ENCODE results near the gene HECW1. TPM values are rescaled to one million over a fixed set of nuclear protein-coding genes. Genes with fewer than 3 reads are reported as not detected.

The HECW1 gene
- total RNA-seq, 1 experiment from 2014 or later = 19.1 TPM

DNA sequence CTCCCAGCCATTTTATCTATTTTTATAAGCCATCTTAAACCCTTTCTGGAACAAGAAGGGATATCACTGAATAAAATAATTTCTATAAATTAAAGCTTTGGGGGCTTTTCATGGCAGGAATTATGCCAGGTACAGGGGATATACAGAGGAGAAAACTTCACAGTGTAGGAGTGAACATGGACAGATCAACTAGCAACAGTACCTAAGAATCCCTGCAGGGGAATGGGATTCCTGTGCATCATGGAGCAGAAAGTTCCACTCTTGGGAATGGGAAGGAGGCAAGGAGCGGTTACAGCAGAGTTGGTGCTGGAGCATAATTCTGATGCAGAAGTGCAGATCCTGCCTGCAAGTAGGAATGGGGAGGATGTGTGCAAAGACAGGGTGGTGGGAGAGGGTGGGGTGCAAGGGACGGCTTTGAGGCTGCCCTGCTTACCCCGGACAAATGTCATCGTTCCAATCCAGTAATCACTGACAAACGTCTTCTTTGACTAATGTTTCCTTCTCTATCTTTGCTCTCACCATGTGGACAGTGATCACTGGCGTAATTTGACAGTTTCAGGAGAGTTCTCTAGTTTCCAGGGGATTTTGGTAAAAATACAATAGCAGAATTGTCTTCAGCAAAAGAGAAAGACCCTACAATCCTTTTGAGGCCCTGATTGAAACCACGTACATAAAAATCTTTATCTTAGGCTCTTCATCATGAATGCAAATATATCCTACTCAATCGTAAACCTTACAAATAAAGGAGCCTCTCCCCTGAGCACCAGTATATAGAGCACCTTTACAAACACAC is 196.7 kb downstream of the HECW1 start:
- Histone ChIP-seq H3K36me3 (peaks cover 9% of the 10 kb centered on the region), H3K27me3 (replicated peaks) (no peaks in the 10 kb centered on the region), H3K27ac (no peak overlapping the region), H3K4me1 (replicated peaks) (no peaks in the 10 kb centered on the region), H3K4me3 (no peak overlapping the region), H3K9me3 (replicated peaks) (no peaks in the 10 kb centered on the region)
- no peak for DNase-seq (ENCODE audit: low read depth in 1 of 2, low spot score in 2 of 2)

DNA sequence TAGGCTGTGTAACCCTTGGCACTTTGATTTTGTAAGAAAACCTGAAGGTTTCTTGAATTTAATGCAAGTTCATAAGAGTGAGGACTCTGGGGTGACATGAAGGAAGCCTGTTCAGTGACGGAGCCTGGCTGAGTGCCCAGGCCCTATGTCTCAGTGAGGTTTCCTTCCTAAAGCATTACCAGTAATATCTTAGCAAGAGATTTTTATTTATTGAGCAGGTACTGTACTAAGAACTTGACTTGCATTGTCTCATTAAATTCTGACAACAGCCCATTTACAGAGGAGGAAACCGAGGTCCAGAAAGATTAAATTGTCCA is 197.2 kb downstream of the HECW1 start:
- Histone ChIP-seq H3K36me3 (peaks cover 9% of the 10 kb centered on the region), H3K27me3 (replicated peaks) (no peaks in the 10 kb centered on the region), H3K9me3 (replicated peaks) (no peaks in the 10 kb centered on the region), H3K27ac (no peak overlapping the region), H3K4me1 (replicated peaks) (no peaks in the 10 kb centered on the region), H3K4me3 (no peak overlapping the region)
- no peak for DNase-seq (ENCODE audit: low read depth in 1 of 2, low spot score in 2 of 2)

DNA sequence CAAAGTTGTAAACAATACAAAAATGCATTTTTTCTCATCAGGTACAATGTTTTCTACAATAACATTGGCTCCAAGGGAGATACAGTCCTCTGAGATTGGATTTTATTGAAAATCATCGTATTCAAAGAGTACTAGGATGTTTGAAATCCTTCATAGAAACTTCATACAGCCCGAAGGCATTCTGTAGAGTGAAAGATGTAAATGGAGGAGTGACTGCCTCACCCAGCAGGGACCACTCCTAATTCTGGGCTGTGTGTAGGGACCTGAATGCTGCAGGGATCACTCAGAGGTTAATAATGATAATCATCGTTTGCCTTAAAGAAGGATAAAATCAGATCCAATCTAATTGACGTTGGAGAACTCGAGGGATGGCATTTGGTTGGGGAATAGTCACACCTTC is 198.6 kb downstream of the HECW1 start:
- H3K36me3 ChIP-seq = peaks cover 9% of the 10 kb centered on the region
- H3K27me3 ChIP-seq (replicated peaks) = no peaks in the 10 kb centered on the region
- no peak overlapping the region for H3K4me3 ChIP-seq
- no peak for DNase-seq (ENCODE audit: low read depth in 1 of 2, low spot score in 2 of 2)
- H3K9me3 ChIP-seq (replicated peaks) = no peaks in the 10 kb centered on the region
- H3K4me1 ChIP-seq (replicated peaks) = no peaks in the 10 kb centered on the region
- H3K27ac ChIP-seq = no peak overlapping the region

DNA sequence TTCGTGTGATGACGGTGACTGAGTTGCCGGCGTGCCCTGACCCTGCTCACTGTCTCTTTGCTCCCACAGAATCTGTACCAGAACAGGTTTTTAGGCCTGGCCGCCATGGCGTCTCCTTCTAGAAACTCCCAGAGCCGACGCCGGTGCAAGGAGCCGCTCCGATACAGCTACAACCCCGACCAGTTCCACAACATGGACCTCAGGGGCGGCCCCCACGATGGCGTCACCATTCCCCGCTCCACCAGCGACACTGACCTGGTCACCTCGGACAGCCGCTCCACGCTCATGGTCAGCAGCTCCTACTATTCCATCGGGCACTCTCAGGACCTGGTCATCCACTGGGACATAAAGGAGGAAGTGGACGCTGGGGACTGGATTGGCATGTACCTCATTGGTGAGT is 199.2 kb downstream of the HECW1 start:
- H3K4me3 ChIP-seq = no peak overlapping the region
- H3K27me3 ChIP-seq (replicated peaks) = no peaks in the 10 kb centered on the region
- H3K9me3 ChIP-seq (replicated peaks) = no peaks in the 10 kb centered on the region
- no peak for DNase-seq (ENCODE audit: low read depth in 1 of 2, low spot score in 2 of 2)
- no peak overlapping the region for H3K27ac ChIP-seq
- no peaks in the 10 kb centered on the region for H3K4me1 ChIP-seq (replicated peaks)
- H3K36me3 ChIP-seq = peaks cover 9% of the 10 kb centered on the region

DNA sequence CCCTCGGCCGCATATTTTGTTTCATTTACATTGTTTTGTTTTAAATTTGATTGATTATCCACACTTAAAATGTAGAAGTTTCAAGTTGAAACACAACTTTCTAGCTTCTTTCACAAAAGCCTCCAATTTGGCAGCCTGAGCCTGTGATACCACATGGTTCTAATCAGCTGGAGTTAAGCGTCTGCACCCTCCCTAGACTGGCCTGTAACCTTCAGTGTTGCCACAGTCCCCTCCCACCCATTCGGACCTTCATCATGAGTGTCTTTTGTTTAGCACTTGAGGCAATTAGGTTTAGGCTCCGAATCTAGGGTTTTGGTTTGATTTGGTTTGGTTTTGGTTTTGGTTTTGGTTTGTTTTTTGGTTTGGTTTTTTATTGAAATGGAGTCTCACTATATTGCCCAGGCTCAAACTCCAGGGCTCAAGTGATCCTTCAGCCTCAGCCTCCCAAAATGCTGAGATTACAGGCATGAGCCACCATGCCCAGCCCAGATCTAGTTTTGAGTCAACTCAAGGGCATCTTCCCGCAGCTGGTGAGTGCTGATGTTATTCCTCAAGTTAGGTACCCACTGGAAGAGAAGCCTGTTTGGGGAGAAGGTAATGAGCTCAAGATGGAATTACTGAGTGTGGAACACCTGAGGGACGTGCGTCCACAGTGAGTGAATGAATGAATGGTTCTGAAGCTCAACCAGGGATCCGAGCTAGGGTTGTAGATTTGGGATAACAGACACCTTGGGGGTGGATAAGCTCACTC is 201.4 kb downstream of the HECW1 start:
- peaks cover 9% of the 10 kb centered on the region for H3K36me3 ChIP-seq
- no peak for DNase-seq (ENCODE audit: low read depth in 1 of 2, low spot score in 2 of 2)

DNA sequence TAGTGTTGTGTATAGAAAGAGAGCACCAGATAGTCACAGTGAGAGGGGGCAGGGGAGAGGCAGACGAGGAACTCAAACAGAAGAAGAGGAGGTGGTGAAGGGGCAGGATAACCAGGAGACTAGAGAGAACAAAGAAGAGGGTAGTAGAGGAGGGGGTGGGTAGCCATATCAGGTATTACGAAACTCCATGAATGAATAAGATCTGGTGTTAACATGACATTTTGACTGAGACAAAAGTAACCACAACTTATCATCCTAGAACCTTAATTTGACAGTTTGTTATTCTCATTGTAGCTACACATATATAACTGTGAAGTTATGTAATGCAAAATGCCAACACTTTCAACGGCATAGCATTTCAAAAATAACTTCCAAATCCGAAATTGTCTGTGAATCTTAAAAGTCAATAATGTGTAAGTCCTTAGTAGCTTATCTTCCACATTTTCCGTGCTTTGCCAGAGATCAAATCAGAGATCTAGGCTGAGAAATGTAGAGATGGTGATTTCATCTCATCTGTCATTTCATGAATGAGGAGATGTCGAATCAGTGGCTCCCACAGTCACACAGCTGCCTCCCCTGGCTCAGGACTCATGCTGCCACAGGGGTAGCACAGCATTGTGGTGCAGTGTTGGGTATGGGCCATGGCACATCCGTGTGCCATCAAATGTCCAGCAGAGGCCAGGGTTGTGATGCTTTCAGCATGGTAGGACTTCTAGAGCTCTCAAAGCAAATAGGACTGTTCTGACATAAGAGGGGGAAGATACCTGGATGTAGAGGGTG is 202.1 kb downstream of the HECW1 start:
- H3K4me1 ChIP-seq (replicated peaks) = no peaks in the 10 kb centered on the region
- H3K4me3 ChIP-seq = no peak overlapping the region
- no peak overlapping the region for H3K27ac ChIP-seq
- DNase-seq (ENCODE audit: low read depth in 1 of 2, low spot score in 2 of 2) = no peak
- no peaks in the 10 kb centered on the region for H3K9me3 ChIP-seq (replicated peaks)
- H3K36me3 ChIP-seq = peaks cover 9% of the 10 kb centered on the region
- H3K27me3 ChIP-seq (replicated peaks) = no peaks in the 10 kb centered on the region

More for the DNA sequence above, 201.4 kb downstream of the HECW1 start:
- Histone ChIP-seq H3K4me3 (no peak overlapping the region), H3K27me3 (replicated peaks) (no peaks in the 10 kb centered on the region), H3K4me1 (replicated peaks) (no peaks in the 10 kb centered on the region), H3K9me3 (replicated peaks) (no peaks in the 10 kb centered on the region), H3K27ac (no peak overlapping the region)

DNA sequence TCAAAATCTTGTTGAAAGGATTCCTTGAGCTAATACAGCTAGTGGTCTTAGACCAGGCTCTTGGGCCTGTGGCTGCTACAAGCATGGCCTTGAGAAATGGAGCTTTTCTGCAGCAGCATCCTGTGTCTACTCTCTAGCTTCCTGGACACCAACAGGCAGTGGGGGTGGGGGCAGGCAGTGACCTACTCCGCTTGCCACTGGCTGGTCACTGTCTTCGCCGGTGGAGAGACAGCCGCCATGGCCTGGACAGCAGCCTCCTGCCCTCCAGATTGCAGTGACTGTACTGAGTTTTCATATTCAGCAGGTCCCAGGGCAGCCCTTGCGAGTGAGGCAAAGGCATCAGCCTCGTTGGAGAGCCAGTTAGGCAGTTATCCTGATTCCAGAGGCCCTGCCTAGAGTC is 204.6 kb downstream of the HECW1 start:
- no peaks in the 10 kb centered on the region for H3K27me3 ChIP-seq (replicated peaks)
- H3K4me3 ChIP-seq = no peak overlapping the region
- no peak for DNase-seq (ENCODE audit: low read depth in 1 of 2, low spot score in 2 of 2)
- H3K4me1 ChIP-seq (replicated peaks) = no peaks in the 10 kb centered on the region
- peaks cover 14% of the 10 kb centered on the region for H3K36me3 ChIP-seq
- no peak overlapping the region for H3K27ac ChIP-seq
- no peaks in the 10 kb centered on the region for H3K9me3 ChIP-seq (replicated peaks)

DNA sequence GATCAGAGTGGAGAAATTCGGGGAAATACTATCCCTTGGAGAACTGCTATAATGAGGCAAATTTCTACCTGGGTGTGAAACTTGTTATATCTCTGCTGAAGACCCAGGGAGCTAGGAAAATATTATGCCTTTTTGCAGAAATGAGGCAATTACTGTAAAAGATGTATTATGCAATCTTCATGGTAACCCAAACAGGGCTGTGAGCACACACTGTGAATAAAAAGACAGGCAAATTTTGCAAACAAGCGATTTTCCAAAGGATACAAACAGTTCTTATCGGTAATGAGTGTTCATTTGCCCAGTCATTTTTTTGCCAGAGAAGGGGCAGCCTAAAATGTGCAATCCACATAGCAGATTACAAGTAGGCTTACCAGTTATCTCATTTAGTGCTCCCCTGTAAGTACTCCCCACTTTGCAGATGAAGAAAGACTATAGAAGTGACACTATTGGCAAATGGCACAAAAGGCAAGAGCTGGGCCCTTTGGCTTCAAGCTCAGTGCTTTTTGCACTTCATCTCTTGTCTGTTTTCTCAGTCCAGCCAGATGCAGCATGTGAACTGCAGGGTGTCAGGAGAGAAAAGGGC is 205.8 kb downstream of the HECW1 start:
- no peak for DNase-seq (ENCODE audit: low read depth in 1 of 2, low spot score in 2 of 2)
- H3K27me3 ChIP-seq (replicated peaks) = no peaks in the 10 kb centered on the region
- no peaks in the 10 kb centered on the region for H3K4me1 ChIP-seq (replicated peaks)
- peaks cover 5% of the 10 kb centered on the region; the same call in 1 of the 2 replicates for H3K36me3 ChIP-seq
- H3K27ac ChIP-seq = no peak overlapping the region
- H3K9me3 ChIP-seq (replicated peaks) = no peaks in the 10 kb centered on the region
- H3K4me3 ChIP-seq = no peak overlapping the region

DNA sequence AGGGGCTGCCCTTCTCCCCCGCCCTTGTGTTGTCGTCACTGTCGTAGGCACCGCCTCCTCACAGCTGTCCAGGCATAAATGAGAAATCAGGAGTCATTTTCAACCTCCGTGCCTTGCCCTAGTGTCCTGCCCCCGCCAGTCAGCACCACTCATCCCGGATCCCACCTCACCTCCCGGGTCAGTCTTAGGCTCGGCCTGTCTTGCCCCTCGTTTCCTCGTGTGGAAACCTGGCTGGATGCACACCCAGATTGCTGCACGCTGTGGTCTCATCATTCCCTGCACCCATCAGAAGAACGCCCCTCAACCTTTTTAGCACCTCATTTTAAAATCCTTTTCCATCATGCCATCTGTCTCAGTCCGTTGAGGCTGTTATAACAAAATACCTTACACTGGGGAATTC is 213.1 kb downstream of the HECW1 start:
- Histone ChIP-seq H3K9me3 (replicated peaks) (no peaks in the 10 kb centered on the region), H3K4me1 (replicated peaks) (no peaks in the 10 kb centered on the region), H3K4me3 (no peak overlapping the region), H3K27ac (no peak overlapping the region), H3K27me3 (replicated peaks) (no peaks in the 10 kb centered on the region), H3K36me3 (peaks cover 8% of the 10 kb centered on the region; the same call in 1 of the 2 replicates)
- no peak for DNase-seq (ENCODE audit: low read depth in 1 of 2, low spot score in 2 of 2)

DNA sequence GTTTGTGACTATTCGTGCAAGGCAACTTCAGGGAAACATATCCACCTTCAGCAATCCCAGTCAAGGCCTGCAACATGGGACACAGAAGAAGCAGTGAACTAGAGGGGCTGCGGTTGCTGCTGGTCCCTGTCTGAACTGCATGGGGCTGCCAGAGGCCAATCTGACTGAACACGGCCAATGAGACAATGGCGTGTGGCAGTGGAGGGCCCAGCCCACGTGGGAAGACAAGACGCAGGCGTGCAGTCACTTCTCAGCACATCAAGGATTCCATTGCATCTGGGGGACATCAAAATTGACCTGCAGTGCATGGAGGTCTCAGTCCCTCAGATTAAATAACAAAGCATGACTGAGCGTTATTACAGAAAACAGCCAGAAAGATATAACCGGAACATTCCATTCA is 215.9 kb downstream of the HECW1 start:
- H3K4me3 ChIP-seq = no peak overlapping the region
- no peak for DNase-seq (ENCODE audit: low read depth in 1 of 2, low spot score in 2 of 2)
- no peaks in the 10 kb centered on the region for H3K9me3 ChIP-seq (replicated peaks)
- H3K36me3 ChIP-seq = peaks cover 3% of the 10 kb centered on the region; the same call in 1 of the 2 replicates
- no peak overlapping the region for H3K27ac ChIP-seq
- no peaks in the 10 kb centered on the region for H3K4me1 ChIP-seq (replicated peaks)
- H3K27me3 ChIP-seq (replicated peaks) = no peaks in the 10 kb centered on the region

DNA sequence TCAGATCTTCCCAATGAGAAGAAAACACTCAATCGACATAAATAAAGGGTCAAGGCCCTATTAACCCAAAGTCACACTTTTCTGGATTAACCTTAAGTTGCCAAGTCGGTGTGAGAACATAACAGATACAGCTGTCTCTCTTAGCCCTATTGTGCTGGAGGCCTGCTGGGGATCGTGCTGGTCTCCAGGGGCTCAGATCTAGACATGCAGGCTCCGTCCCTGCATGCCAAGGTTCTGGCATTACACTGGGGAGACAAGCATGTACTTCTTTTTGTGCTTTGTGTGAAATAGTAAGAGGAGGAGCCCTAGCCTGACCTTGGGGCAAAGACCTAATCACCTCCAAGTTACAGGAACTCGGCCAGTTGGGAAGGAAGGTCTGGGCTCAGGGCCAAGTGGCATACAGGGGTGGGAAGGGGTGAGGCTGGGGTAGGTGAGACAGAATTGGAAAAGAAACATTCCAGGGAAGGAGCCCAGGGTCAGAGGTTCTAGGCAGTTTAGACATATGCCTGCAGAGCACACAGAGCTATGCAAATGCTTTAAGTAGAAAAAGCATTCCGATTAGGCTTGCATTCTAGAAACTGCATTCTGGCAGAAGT is 216.4 kb downstream of the HECW1 start:
- DNase-seq (ENCODE audit: low read depth in 1 of 2, low spot score in 2 of 2) = no peak
- H3K9me3 ChIP-seq (replicated peaks) = no peaks in the 10 kb centered on the region
- H3K4me3 ChIP-seq = no peak overlapping the region
- H3K27ac ChIP-seq = no peak overlapping the region
- H3K36me3 ChIP-seq = peaks cover 3% of the 10 kb centered on the region; the same call in 1 of the 2 replicates
- no peaks in the 10 kb centered on the region for H3K4me1 ChIP-seq (replicated peaks)
- H3K27me3 ChIP-seq (replicated peaks) = no peaks in the 10 kb centered on the region

DNA sequence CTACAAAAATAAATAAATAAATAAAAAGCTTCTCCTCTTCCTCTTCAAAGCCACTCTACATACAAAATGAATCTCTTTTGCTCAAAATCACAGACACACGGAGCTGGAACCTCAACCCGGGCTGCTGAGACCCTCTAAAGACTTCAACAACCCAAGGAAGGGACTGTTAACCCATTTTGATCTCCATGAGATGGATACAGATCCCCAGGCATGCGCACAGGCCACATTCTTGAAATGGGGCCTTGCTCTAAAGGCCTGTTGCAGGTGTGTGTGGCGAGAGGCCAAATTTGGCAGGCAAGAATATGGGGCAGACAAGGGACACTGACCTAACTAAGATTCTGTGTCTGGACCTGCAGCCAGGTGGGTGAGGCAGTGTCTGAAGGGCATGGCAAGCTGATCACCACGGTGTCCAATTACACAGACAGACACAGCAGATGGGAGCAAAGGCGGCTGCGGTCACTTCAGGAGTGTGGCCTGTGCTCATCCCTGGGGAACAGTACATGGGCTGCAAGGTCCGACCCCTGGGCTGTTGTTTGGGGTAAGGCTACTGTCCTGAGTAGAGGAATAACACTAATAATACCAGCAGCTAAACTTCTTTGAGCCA is 219.8 kb downstream of the HECW1 start:
- Histone ChIP-seq H3K4me3 (no peak overlapping the region), H3K9me3 (replicated peaks) (no peaks in the 10 kb centered on the region), H3K36me3 (peaks cover 3% of the 10 kb centered on the region; the same call in 1 of the 2 replicates), H3K4me1 (replicated peaks) (no peaks in the 10 kb centered on the region), H3K27ac (no peak overlapping the region), H3K27me3 (replicated peaks) (no peaks in the 10 kb centered on the region)
- no peak for DNase-seq (ENCODE audit: low read depth in 1 of 2, low spot score in 2 of 2)

DNA sequence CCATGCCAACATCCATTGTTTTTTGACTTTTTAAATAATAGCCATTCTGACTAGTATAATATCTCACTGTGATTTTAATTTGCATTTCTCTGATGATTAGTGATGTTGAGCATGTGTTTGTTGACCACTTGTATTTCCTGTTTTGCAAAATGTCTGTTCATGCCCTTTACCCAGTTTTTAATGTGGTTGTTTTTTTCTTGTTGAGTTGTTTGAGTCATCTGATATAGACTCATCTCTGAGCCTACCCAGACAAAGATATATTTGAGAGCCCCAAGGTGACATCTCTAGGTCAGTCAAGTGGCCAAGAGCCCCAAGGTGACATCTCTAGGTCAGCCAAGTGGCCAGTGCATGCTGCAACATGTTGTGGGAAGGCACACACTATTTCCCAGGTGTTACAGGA is 224.7 kb downstream of the HECW1 start:
- Histone ChIP-seq H3K36me3 (no peaks in the 10 kb centered on the region), H3K27ac (no peak overlapping the region), H3K27me3 (replicated peaks) (no peaks in the 10 kb centered on the region), H3K4me3 (no peak overlapping the region), H3K9me3 (replicated peaks) (no peaks in the 10 kb centered on the region), H3K4me1 (replicated peaks) (no peaks in the 10 kb centered on the region)
- no peak for DNase-seq (ENCODE audit: low read depth in 1 of 2, low spot score in 2 of 2)
